B cell (primary cell): ENCODE measurements around the gene SLC16A7.

Experiments used
- CTCF ChIP-seq: fragments of 200-600 bp; IDR thresholded peaks from one replicate; pipeline ENCODE4 v1.8.0; 2022; ENCODE audit warnings: antibody characterized with exemption, mild to moderate bottlenecking
- EZH2 ChIP-seq: IDR thresholded peaks from 2 replicates; pipeline ENCODE4 v1.6.1; 2012; ENCODE audit warnings: borderline replicate concordance, low read depth, mild to moderate bottlenecking, moderate library complexity, low read length; ENCODE audit not compliant: insufficient read depth, poor library complexity, severe bottlenecking

DNA sequence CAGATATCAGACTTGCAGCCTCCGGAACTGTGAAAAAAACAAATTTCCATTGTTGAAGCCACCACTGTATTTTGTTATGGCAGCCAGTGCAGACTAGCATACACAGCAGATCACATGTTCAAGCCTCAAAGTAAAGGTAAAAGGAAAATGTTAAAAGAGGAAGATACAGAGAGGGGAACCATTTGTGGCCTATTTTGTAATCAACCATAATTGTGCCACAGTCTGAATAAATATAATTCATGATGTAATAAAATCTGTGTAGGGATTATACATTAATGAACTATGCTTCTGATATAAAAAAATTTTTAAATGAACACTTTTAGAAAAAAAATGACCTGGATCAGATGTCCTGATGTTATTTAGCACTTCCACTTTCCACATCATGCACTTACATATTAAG lies 79.6 kb downstream of the SLC16A7 start:
- TF ChIP-seq CTCF, result no peak
- TF ChIP-seq EZH2, result no peak
